IPS DF 19.7 (cell line): ENCODE data around the gene DEPDC4.

Experiments
- DNase-seq: peaks from one replicate; pipeline ENCODE4 v3.0.0-alpha.2; 2013; ENCODE audit warnings: low read depth, low spot score

Gene DEPDC4

DNA sequence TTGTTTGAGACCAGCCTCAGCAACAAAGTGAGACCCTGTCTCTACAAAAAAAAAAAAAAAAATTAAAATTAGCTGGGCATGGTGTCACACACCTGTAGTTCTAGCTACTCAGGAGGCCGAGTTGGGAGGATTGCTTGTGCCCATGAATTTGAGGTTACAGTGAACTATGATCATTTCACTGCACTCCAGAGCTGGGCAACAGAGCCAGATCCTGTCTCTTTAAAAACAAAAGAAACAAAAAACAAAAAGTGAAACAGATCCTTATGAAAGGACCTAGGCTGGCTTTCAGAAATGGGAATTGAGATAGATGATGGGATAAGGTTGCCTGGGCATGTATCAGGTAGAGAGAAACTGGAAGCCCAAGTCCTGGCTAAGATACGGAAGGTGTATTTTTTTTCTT lies 52.4 kb downstream of the DEPDC4 start:
- no peak for DNase-seq

- DNase-seq, result no peak
These were observed 53.6 kb downstream of the DEPDC4 start for GRCh38 chr12:100213016-100213891.

DNA sequence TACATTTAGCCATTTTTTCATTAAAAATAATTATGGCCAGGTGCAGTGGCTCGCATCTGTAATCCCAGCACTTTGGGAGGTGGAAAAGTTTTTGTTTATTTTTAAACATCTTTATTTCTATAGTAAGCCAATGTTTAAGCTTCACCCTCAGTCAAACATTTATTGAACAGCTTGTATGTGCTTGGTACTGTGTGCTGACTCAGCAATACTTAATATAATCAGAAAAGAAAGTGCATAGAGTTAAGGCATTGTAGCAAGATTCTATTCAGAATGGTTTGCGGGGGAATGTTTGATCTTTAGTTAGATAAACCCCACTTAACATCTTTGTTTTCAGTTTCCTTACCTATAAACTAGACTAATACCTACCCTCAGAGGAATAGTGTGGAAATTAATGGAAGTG lies 55.2 kb downstream of the DEPDC4 start:
- DNase-seq, result no peak

DNA sequence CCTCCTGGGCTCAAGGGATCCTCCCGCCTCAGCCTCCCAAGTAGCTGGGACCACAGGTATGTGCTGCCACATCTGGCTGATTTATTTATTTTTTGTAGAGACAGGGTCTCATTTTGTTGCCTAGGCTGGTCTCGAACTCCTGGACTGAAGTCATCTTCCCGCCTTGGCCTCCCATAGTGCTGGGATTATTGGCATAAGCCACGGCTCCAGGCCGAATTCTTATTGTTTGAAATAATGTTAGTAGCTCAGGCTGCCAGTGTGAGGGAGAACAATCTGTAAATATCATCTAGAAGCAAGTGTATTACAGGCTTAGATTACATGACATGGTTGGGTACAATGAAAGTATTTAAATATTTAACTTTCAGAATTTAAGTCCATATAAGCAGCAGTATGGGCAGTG lies 58.0 kb downstream of the DEPDC4 start:
- no peak for DNase-seq

DNA sequence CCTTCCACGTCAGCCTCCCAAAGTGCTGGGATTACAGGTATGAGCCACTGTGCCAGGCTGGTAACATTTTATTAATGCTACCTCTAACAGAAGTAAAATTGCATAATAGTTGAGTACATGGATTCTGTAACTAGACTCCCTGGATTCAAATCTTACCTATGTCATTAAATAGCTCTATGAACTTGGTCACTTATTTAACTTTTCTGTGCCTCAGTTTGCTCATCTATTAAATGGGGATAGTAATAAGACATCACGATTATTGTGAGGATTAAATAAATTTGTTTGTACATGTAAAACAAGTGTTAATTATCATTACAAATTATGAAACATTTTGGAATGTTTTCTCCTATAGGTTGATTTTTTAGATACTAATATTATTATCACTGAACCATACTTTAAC lies 59.6 kb downstream of the DEPDC4 start:
- DNase-seq, result no peak

GRCh38 chr12:100201604-100202423 lies 65.1 kb downstream of the DEPDC4 start:
- no peak for DNase-seq

DNA sequence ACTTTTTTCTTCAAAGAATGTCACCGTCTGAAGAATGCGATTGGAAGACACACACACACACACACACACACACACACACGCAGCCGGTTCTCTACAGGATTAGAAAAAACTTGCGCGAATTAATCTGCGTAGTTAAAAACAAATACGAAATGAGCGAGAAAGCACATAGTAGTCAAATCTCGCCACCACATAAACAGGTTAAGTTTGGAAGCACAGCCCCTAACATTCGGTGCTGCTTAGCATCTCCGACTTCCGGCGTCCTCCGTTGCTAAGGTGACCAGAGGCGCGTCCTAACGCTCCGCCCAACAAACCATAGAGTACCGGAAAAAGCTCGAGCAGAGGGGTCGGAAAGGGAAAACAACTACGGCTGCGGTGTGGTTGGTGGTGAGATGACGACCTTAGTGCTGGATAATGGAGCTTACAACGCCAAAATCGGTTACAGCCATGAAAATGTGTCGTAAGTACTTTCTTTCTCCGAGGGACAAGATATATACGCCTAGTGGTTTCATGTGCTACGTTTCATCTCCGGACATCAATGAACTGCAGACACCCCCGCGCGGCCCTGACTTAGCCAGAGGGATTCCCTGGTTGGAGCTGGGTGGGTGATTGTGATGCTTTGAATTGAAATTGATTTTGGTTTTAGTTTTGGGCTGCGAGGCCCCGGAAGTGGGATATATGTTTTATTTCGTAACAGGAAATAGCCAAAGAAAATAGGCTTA lies 66.3 kb downstream of the DEPDC4 start, which contains the start of gene ACTR6:
Gene ACTR6 (plus strand): TSS at position 353 of the 719 bp plus-strand sequence. CDS start 37 bp downstream, at position 390.
- DNase-seq, result peak; percentile 80

GRCh38 chr12:100199347-100200149 lies 67.3 kb downstream of the DEPDC4 start:
- no peak for DNase-seq

DNA sequence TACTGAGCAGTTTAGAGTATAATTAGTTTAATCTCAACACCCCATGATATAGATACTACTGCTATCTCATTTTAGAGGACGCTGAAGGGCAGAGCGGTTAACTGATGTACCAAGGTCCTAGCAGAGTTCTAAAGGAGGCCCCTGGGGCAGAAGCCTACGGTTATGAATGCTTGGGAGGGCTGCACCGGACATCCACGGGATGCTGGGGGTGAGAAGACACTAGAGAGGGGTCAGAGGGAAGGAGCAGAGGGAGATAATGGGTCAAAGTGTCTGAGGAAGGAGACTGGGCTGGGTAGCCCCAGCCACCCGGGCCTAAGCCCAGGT lies 67.9 kb downstream of the DEPDC4 start:
- DNase-seq, result no peak

- no peak for DNase-seq
These were observed 69.4 kb downstream of the DEPDC4 start for GRCh38 chr12:100197486-100197885.

DNA sequence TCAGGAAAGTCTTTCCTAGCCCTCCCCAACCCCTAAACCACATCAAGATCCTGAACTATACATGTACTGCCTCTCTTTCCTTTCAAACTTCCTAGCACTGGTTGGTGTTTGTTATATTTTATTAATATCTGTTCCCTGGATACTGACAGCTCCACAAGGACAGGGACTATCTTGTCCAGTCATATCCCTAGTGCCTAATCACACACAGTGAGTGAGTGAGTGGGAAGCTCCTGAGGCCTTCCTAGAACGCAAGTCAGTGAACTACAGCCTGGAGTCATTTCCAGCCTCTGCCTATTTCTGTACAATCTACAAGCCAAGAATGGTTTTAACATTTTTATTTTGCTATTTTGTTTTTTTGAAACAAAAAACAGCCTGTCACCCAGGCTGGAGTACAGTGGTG lies 73.8 kb downstream of the DEPDC4 start:
- DNase-seq, result no peak
